HepG2 (cell line): ENCODE data around the gene LTA4H. TPM values are rescaled to one million over a fixed set of nuclear protein-coding genes. Genes with fewer than 3 reads are reported as not detected.
A peak's percentile ranks its signal among the peaks of the same experiment; 100 is the strongest.

ENCODE experiments used
- ATM ChIP-seq: fragments of 450-650 bp; IDR thresholded peaks from 2 replicates; pipeline ENCODE4 v1.7.1; 2017; ENCODE audit warnings: mild to moderate bottlenecking, borderline replicate concordance
- EED ChIP-seq: sonication (generic); formaldehyde crosslinking; IDR thresholded peaks from 2 replicates; pipeline ENCODE4 v1.5.0; 2020; ENCODE audit warnings: mild to moderate bottlenecking, missing genetic modification reagents
- KDM5A ChIP-seq: fragments of 200-600 bp; sonication (generic); IDR thresholded peaks from 2 replicates; pipeline ENCODE4 v1.7.0; 2018; ENCODE audit warnings: antibody characterized with exemption, mild to moderate bottlenecking, low read length, borderline replicate concordance
- PAX8 ChIP-seq: sonication (generic); formaldehyde crosslinking; IDR thresholded peaks from 2 replicates; pipeline ENCODE4 v1.8.0; 2022; ENCODE audit warnings: mild to moderate bottlenecking, missing genetic modification reagents, borderline replicate concordance
- POLR2A ChIP-seq, 2 experiments: IDR thresholded peaks; 2 replicates each; pipeline ENCODE4 v1.6.1; 2011; ENCODE audit warnings: low read depth in 2 of 2, low read length in 2 of 2, mild to moderate bottlenecking in 1 of 2, moderate library complexity in 1 of 2; ENCODE audit not compliant: insufficient read depth in 1 of 2
- RARA ChIP-seq: IDR thresholded peaks from 2 replicates; pipeline ENCODE4 v1.6.1; 2016; ENCODE audit warnings: missing genetic modification reagents, missing compliant biosample characterization
- SMAD1 ChIP-seq: sonication (generic); formaldehyde crosslinking; IDR thresholded peaks from 2 replicates; pipeline ENCODE4 v1.4.0; 2020; ENCODE audit warnings: missing genetic modification reagents, low read depth, mild to moderate bottlenecking, borderline replicate concordance
- WIZ ChIP-seq: sonication (generic); formaldehyde crosslinking; IDR thresholded peaks from 2 replicates; pipeline ENCODE4 v1.5.1; 2020; ENCODE audit warnings: mild to moderate bottlenecking, missing genetic modification reagents
- ZFY ChIP-seq: sonication (generic); formaldehyde crosslinking; IDR thresholded peaks from 2 replicates; pipeline ENCODE4 v1.4.0; 2020; ENCODE audit warnings: missing genetic modification reagents
- ZNF331 ChIP-seq: sonication (generic); formaldehyde crosslinking; IDR thresholded peaks from 2 replicates; pipeline ENCODE4 v1.4.0; 2020; ENCODE audit warnings: missing genetic modification reagents
- ZNF34 ChIP-seq: sonication (generic); formaldehyde crosslinking; IDR thresholded peaks from 2 replicates; pipeline ENCODE4 v1.4.0; 2020; ENCODE audit warnings: mild to moderate bottlenecking, missing genetic modification reagents, borderline replicate concordance
- ZNF343 ChIP-seq: sonication (generic); formaldehyde crosslinking; IDR thresholded peaks from 2 replicates; pipeline ENCODE4 v1.4.0; 2020; ENCODE audit warnings: mild to moderate bottlenecking, missing genetic modification reagents
- ZNF790 ChIP-seq: sonication (generic); formaldehyde crosslinking; IDR thresholded peaks from 2 replicates; pipeline ENCODE4 v1.8.0; 2022; ENCODE audit warnings: missing genetic modification reagents, mild to moderate bottlenecking, borderline replicate concordance
- polyA plus RNA-seq, 8 experiments: library from polyadenylated mRNA; depleted of rRNA in 3 of 8; stranded (reverse) in 7 of 8; unstranded in 1 of 8; fragments of >200 nt; fragmentation: Illumina TruSeq in 4 of 8; extraction: Trizol in 4 of 8; gene quantifications; 2 replicates each; pipeline versions ENCODE4 v1.2.1 to v1.2.3, GENCODE V29; 2011 to 2016; ENCODE audit warnings: low read depth in 4 of 8, missing spikeins in 1 of 8, mixed read lengths in 1 of 8; ENCODE audit not compliant: insufficient read depth in 1 of 8
- total RNA-seq, 5 experiments: library from RNA; depleted of rRNA; stranded (reverse); fragments of >200 nt; fragmentation: Illumina TruSeq; extraction: Trizol; gene quantifications; 2 replicates each; pipeline ENCODE4 v1.2.3, GENCODE V29; 2016; ENCODE audit warnings: low read depth in 1 of 5
- TF ChIP-seq, protein P1 (sequence below): sonication (generic); formaldehyde crosslinking; IDR thresholded peaks from 2 replicates; pipeline ENCODE4 v1.8.0; 2022; ENCODE audit warnings: mild to moderate bottlenecking, missing genetic modification reagents; ENCODE audit not compliant: insufficient replicate concordance
- TF ChIP-seq, protein P2 (sequence below): sonication (generic); formaldehyde crosslinking; IDR thresholded peaks from 2 replicates; pipeline ENCODE4 v1.4.0; 2020; ENCODE audit warnings: missing genetic modification reagents
- TF ChIP-seq, protein P3 (sequence below): sonication (generic); formaldehyde crosslinking; IDR thresholded peaks from 2 replicates; pipeline ENCODE4 v1.4.0; 2020; ENCODE audit warnings: missing genetic modification reagents; ENCODE audit errors: not compliant biosample characterization
- TF ChIP-seq, protein P4 (sequence below): sonication (generic); formaldehyde crosslinking; IDR thresholded peaks from 2 replicates; pipeline ENCODE4 v1.5.1; 2020; ENCODE audit warnings: missing genetic modification reagents, mild to moderate bottlenecking, borderline replicate concordance
- TF ChIP-seq, protein P5 (sequence below): sonication (generic); formaldehyde crosslinking; conservative IDR thresholded peaks from 2 replicates; pipeline ENCODE4 v1.4.0; 2020; ENCODE audit warnings: missing genetic modification reagents

Gene LTA4H
- total and polyA plus RNA-seq, 2 of the 13 experiments (the other 11 are each of a cell fraction or from before 2014, with no cell fraction given), result 87.5 to 90.4 TPM

DNA sequence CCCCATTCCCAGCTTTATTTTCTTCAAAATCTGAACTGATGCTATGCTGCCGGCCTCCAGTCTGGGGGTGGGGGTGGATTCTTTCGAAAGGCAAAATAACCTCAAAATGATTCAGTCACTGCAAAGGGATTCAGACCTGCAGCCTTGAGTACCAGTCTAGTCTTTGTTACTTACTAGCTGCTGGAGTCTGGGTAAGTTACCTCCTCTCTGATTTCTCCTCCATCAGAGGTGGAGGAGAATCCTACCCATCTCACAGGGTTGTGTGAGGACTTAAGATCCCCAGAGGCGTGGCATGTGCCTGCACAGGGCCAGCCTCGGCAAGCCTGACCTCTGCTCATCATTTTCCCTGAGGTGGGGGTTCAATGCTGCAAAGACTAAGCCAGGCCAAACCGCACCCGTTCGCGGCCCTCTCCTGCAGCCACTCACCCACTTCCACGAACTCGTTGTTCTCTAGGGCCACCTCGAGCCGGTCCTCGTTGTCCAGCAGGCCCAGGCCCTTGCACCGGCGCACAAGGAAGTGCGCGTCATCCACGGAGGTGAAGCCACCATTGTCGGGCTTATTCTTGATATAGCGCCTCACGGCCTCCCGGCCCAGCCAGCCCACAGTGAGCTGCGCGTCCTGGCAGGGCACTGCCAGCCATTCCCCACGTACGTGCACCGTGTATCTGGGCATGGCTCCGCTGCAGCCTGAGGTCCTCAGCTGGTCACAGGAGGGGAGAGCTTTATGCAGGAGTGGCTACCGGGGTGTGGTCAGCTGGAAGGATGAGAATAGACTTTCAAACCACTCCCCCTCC, 40.0 kb downstream of the LTA4H start (continued):
- TF ChIP-seq, protein P1, sequence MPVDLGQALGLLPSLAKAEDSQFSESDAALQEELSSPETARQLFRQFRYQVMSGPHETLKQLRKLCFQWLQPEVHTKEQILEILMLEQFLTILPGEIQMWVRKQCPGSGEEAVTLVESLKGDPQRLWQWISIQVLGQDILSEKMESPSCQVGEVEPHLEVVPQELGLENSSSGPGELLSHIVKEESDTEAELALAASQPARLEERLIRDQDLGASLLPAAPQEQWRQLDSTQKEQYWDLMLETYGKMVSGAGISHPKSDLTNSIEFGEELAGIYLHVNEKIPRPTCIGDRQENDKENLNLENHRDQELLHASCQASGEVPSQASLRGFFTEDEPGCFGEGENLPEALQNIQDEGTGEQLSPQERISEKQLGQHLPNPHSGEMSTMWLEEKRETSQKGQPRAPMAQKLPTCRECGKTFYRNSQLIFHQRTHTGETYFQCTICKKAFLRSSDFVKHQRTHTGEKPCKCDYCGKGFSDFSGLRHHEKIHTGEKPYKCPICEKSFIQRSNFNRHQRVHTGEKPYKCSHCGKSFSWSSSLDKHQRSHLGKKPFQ, result no peak
- TF ChIP-seq, protein P2, sequence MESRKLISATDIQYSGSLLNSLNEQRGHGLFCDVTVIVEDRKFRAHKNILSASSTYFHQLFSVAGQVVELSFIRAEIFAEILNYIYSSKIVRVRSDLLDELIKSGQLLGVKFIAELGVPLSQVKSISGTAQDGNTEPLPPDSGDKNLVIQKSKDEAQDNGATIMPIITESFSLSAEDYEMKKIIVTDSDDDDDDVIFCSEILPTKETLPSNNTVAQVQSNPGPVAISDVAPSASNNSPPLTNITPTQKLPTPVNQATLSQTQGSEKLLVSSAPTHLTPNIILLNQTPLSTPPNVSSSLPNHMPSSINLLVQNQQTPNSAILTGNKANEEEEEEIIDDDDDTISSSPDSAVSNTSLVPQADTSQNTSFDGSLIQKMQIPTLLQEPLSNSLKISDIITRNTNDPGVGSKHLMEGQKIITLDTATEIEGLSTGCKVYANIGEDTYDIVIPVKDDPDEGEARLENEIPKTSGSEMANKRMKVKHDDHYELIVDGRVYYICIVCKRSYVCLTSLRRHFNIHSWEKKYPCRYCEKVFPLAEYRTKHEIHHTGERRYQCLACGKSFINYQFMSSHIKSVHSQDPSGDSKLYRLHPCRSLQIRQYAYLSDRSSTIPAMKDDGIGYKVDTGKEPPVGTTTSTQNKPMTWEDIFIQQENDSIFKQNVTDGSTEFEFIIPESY (CRISPR knock-in tag), result peak; percentile 30; the same call in 1 of the 2 replicates
- TF ChIP-seq PAX8 (CRISPR knock-in tag), result no peak
- peak; percentile 14; the same call in 1 of the 2 replicates for TF ChIP-seq SMAD1 (CRISPR knock-in tag)
- TF ChIP-seq, protein P3, sequence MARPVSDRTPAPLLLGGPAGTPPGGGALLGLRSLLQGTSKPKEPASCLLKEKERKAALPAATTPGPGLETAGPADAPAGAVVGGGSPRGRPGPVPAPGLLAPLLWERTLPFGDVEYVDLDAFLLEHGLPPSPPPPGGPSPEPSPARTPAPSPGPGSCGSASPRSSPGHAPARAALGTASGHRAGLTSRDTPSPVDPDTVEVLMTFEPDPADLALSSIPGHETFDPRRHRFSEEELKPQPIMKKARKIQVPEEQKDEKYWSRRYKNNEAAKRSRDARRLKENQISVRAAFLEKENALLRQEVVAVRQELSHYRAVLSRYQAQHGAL (CRISPR knock-in tag), result no peak
- TF ChIP-seq RARA (CRISPR knock-in tag), result no peak
- no peak for TF ChIP-seq ZNF343
- 0 out of 2 replicates have a peak, but pooled peaks have one; percentile 6 for TF ChIP-seq WIZ (CRISPR knock-in tag)
- no peak for TF ChIP-seq ATM
- TF ChIP-seq, protein P4, sequence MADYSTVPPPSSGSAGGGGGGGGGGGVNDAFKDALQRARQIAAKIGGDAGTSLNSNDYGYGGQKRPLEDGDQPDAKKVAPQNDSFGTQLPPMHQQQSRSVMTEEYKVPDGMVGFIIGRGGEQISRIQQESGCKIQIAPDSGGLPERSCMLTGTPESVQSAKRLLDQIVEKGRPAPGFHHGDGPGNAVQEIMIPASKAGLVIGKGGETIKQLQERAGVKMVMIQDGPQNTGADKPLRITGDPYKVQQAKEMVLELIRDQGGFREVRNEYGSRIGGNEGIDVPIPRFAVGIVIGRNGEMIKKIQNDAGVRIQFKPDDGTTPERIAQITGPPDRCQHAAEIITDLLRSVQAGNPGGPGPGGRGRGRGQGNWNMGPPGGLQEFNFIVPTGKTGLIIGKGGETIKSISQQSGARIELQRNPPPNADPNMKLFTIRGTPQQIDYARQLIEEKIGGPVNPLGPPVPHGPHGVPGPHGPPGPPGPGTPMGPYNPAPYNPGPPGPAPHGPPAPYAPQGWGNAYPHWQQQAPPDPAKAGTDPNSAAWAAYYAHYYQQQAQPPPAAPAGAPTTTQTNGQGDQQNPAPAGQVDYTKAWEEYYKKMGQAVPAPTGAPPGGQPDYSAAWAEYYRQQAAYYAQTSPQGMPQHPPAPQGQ (CRISPR knock-in tag), result no peak
- TF ChIP-seq ZNF34 (CRISPR knock-in tag), result no peak
- TF ChIP-seq POLR2A (IDR thresholded peaks at IDR 0.05; ENCODE audit: insufficient read depth in 1 of 2, low read depth in 2 of 2, low read length in 2 of 2), result peak in 1 of 2 experiments; percentile 48; a peak in 1 of 4 replicates
- TF ChIP-seq, protein P5, sequence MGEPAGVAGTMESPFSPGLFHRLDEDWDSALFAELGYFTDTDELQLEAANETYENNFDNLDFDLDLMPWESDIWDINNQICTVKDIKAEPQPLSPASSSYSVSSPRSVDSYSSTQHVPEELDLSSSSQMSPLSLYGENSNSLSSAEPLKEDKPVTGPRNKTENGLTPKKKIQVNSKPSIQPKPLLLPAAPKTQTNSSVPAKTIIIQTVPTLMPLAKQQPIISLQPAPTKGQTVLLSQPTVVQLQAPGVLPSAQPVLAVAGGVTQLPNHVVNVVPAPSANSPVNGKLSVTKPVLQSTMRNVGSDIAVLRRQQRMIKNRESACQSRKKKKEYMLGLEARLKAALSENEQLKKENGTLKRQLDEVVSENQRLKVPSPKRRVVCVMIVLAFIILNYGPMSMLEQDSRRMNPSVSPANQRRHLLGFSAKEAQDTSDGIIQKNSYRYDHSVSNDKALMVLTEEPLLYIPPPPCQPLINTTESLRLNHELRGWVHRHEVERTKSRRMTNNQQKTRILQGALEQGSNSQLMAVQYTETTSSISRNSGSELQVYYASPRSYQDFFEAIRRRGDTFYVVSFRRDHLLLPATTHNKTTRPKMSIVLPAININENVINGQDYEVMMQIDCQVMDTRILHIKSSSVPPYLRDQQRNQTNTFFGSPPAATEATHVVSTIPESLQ (CRISPR knock-in tag), result no peak
- no peak for TF ChIP-seq KDM5A
- TF ChIP-seq EED (CRISPR knock-in tag), result peak; percentile 85; the same call in 1 of the 2 replicates
- TF ChIP-seq ZNF331, result no peak
- TF ChIP-seq ZNF790 (CRISPR knock-in tag), result no peak
- no peak for TF ChIP-seq ZFY
